Measurements from ENCODE around the gene JARID2.

The JARID2 gene

GRCh38 chr6:15503346-15503680 is 257.4 kb downstream of the JARID2 start:
- no peaks in the 10 kb centered on the region for H4K20me1 ChIP-seq (ENCODE audit: low read depth, low read length)
- H3K79me2 ChIP-seq (ENCODE audit: insufficient read depth, low read length) = no peaks in the 10 kb centered on the region
- H3K36me3 ChIP-seq (ENCODE audit: low read length) = no peaks in the 10 kb centered on the region
- no peak overlapping the region for H3K9ac ChIP-seq (ENCODE audit: low read length)
- H3K4me2 ChIP-seq (ENCODE audit: low read depth, low read length, poor library complexity, severe bottlenecking) = no peak overlapping the region
- H3K9me3 ChIP-seq (ENCODE audit: insufficient read depth, low read length) = no peaks in the 10 kb centered on the region
- H3F3A ChIP-seq (ENCODE audit: insufficient read depth) = no peaks in the 10 kb centered on the region
- TF ChIP-seq EZH2phosphoT487 (conservative IDR thresholded peaks at IDR 0.05; ENCODE audit: low read length) = no peak
- no peak for TF ChIP-seq CTCF (IDR thresholded peaks at IDR 0.05; ENCODE audit: insufficient read depth, low read length, poor library complexity, severe bottlenecking)
- no peak overlapping the region for H3K4me3 ChIP-seq (ENCODE audit: insufficient read depth, low read length, poor library complexity, severe bottlenecking)
- no peak overlapping the region for H3K27ac ChIP-seq (ENCODE audit: low read depth, low read length)
- H2AFZ ChIP-seq (ENCODE audit: low read depth, low read length, severe bottlenecking) = no peak overlapping the region
- no peaks in the 10 kb centered on the region for H3K27me3 ChIP-seq (ENCODE audit: low read length)
- no peaks in the 10 kb centered on the region for H3K9me2 ChIP-seq (replicated peaks; ENCODE audit: insufficient read depth, low read length)

- H2AFZ ChIP-seq (ENCODE audit: low read depth, low read length, severe bottlenecking) = no peak overlapping the region
- no peak overlapping the region for H3K4me2 ChIP-seq (ENCODE audit: low read depth, low read length, poor library complexity, severe bottlenecking)
- no peaks in the 10 kb centered on the region for H3F3A ChIP-seq (ENCODE audit: insufficient read depth)
- no peaks in the 10 kb centered on the region for H3K79me2 ChIP-seq (ENCODE audit: insufficient read depth, low read length)
- H3K27me3 ChIP-seq (ENCODE audit: low read length) = no peaks in the 10 kb centered on the region
- no peak overlapping the region for H3K4me3 ChIP-seq (ENCODE audit: insufficient read depth, low read length, poor library complexity, severe bottlenecking)
- TF ChIP-seq EZH2phosphoT487 (conservative IDR thresholded peaks at IDR 0.05; ENCODE audit: low read length) = no peak
- no peak for TF ChIP-seq CTCF (IDR thresholded peaks at IDR 0.05; ENCODE audit: insufficient read depth, low read length, poor library complexity, severe bottlenecking)
- H3K9me2 ChIP-seq (replicated peaks; ENCODE audit: insufficient read depth, low read length) = no peaks in the 10 kb centered on the region
- no peak overlapping the region for H3K9ac ChIP-seq (ENCODE audit: low read length)
- no peaks in the 10 kb centered on the region for H3K9me3 ChIP-seq (ENCODE audit: insufficient read depth, low read length)
- no peak overlapping the region for H3K27ac ChIP-seq (ENCODE audit: low read depth, low read length)
- H4K20me1 ChIP-seq (ENCODE audit: low read depth, low read length) = no peaks in the 10 kb centered on the region
- no peaks in the 10 kb centered on the region for H3K36me3 ChIP-seq (ENCODE audit: low read length)
Observed at GRCh38 chr6:15504040-15504495, 258.2 kb downstream of the JARID2 start.

GRCh38 chr6:15504581-15505350 is 258.9 kb downstream of the JARID2 start:
- H3K9ac ChIP-seq (ENCODE audit: low read length) = no peak overlapping the region
- H2AFZ ChIP-seq (ENCODE audit: low read depth, low read length, severe bottlenecking) = no peak overlapping the region
- no peak overlapping the region for H3K27ac ChIP-seq (ENCODE audit: low read depth, low read length)
- H3K79me2 ChIP-seq (ENCODE audit: insufficient read depth, low read length) = no peaks in the 10 kb centered on the region
- no peaks in the 10 kb centered on the region for H3K27me3 ChIP-seq (ENCODE audit: low read length)
- H4K20me1 ChIP-seq (ENCODE audit: low read depth, low read length) = no peaks in the 10 kb centered on the region
- H3K9me2 ChIP-seq (replicated peaks; ENCODE audit: insufficient read depth, low read length) = no peaks in the 10 kb centered on the region
- no peak overlapping the region for H3K4me2 ChIP-seq (ENCODE audit: low read depth, low read length, poor library complexity, severe bottlenecking)
- H3K4me3 ChIP-seq (ENCODE audit: insufficient read depth, low read length, poor library complexity, severe bottlenecking) = no peak overlapping the region
- no peaks in the 10 kb centered on the region for H3F3A ChIP-seq (ENCODE audit: insufficient read depth)
- no peaks in the 10 kb centered on the region for H3K9me3 ChIP-seq (ENCODE audit: insufficient read depth, low read length)
- H3K36me3 ChIP-seq (ENCODE audit: low read length) = no peaks in the 10 kb centered on the region
- TF ChIP-seq CTCF (IDR thresholded peaks at IDR 0.05; ENCODE audit: insufficient read depth, low read length, poor library complexity, severe bottlenecking) (no peak), EZH2phosphoT487 (conservative IDR thresholded peaks at IDR 0.05; ENCODE audit: low read length) (no peak)

Data from SU-DHL-6 (cell line).